Esophagus muscularis mucosa (tissue), 4 donors: ENCODE measurements around the gene MIGA1.

Experiments used
- CTCF ChIP-seq, 3 experiments: fragments of 200-600 bp in 2 of 3; fragments of 450-650 bp in 1 of 3; sonication (generic) in 2 of 3; IDR thresholded peaks; one replicate each; pipeline ENCODE4 v1.5.1; 2017 to 2019; ENCODE audit warnings: antibody characterized with exemption in 3 of 3, mild to moderate bottlenecking in 2 of 3, moderate library complexity in 1 of 3
- EP300 ChIP-seq: sonication (generic); formaldehyde crosslinking; IDR thresholded peaks from one replicate; pipeline ENCODE4 v1.6.1; 2017; ENCODE audit warnings: antibody characterized with exemption
- POLR2A ChIP-seq: fragments of 450-650 bp; IDR thresholded peaks from one replicate; pipeline ENCODE4 v1.6.1; 2017; ENCODE audit warnings: antibody characterized with exemption, moderate library complexity, mild to moderate bottlenecking, low read depth
- POLR2AphosphoS5 ChIP-seq, 2 donors: sonication (generic); formaldehyde crosslinking; IDR thresholded peaks; one replicate each; pipeline ENCODE4 v1.6.1; 2017; ENCODE audit warnings: antibody characterized with exemption in 2 of 2

GRCh38 chr1:77824694-77825093 lies 45.2 kb downstream of the MIGA1 start:
- no peak for TF ChIP-seq CTCF (IDR thresholded peaks at IDR 0.05)
- TF ChIP-seq POLR2A, result no peak
- no peak for TF ChIP-seq EP300
- no peak for TF ChIP-seq POLR2AphosphoS5 (IDR thresholded peaks at IDR 0.05)
